K562 (cell line): ENCODE measurements around the gene WNK1. TPM values are rescaled to one million over a fixed set of nuclear protein-coding genes. Genes with fewer than 3 reads are reported as not detected.

Experiments used
- DIDO1 ChIP-seq: fragments of 450-650 bp; IDR thresholded peaks from 2 replicates; pipeline ENCODE4 v1.6.1; 2016; ENCODE audit warnings: low read depth, missing biosample characterization, missing genetic modification characterization
- ELF1 ChIP-seq: fragments of 200-800 bp; sonication (Bioruptor generic); IDR thresholded peaks from 2 replicates; pipeline ENCODE4 v1.6.1; 2016; ENCODE audit warnings: missing genetic modification characterization, missing compliant biosample characterization
- KDM4B ChIP-seq, 2 experiments: fragments of 450-650 bp in 1 of 2; sonication (generic) in 1 of 2; IDR thresholded peaks; 2 replicates each; pipeline ENCODE4 v1.6.1; 2016 to 2017; ENCODE audit warnings: borderline replicate concordance in 2 of 2, antibody characterized with exemption in 1 of 2, low read depth in 1 of 2, mild to moderate bottlenecking in 1 of 2
- POLR2A ChIP-seq: fragments of 450-650 bp; conservative IDR thresholded peaks from 2 replicates; pipeline ENCODE4 v1.6.1; 2016
- RAD51 ChIP-seq: fragments of 450-650 bp; IDR thresholded peaks from 2 replicates; pipeline ENCODE4 v1.7.1; 2016; ENCODE audit warnings: low read depth, mild to moderate bottlenecking, borderline replicate concordance
- SIN3B ChIP-seq: fragments of 450-650 bp; IDR thresholded peaks from 2 replicates; pipeline ENCODE4 v1.6.1; 2017; ENCODE audit warnings: low read depth, mild to moderate bottlenecking, moderate library complexity
- TAF9B ChIP-seq: fragments of 450-650 bp; IDR thresholded peaks from 2 replicates; pipeline ENCODE4 v1.6.1; 2018; ENCODE audit warnings: mild to moderate bottlenecking; ENCODE audit not compliant: partially characterized antibody
- WHSC1 ChIP-seq: IDR thresholded peaks from one replicate; pipeline ENCODE4 v1.6.1; 2012; ENCODE audit warnings: low read length, control low read depth, inconsistent platforms
- ZNF175 ChIP-seq: fragments of 200-800 bp; sonication (Bioruptor generic); IDR thresholded peaks from 2 replicates; pipeline ENCODE4 v1.6.1; 2016; ENCODE audit warnings: low read depth, mild to moderate bottlenecking, missing genetic modification characterization, missing compliant biosample characterization
- ZNF589 ChIP-seq: fragments of 200-800 bp; sonication (Bioruptor generic); IDR thresholded peaks from 2 replicates; pipeline ENCODE4 v1.6.1; 2016; ENCODE audit warnings: low read depth, missing genetic modification characterization, missing compliant biosample characterization
- polyA plus RNA-seq, 8 experiments: library from polyadenylated mRNA; depleted of rRNA in 4 of 8; stranded (reverse) in 5 of 8; unstranded in 3 of 8; fragments of >200 nt; fragmentation: Nextera tagmentation in 2 of 8; fragmentation: Illumina TruSeq in 1 of 8; extraction: Ambion mirVana in 2 of 8; extraction: Trizol in 1 of 8; gene quantifications; 2 replicates each; pipeline versions ENCODE4 v1.2.1 to v1.2.3, GENCODE V29; 2011 to 2014; ENCODE audit warnings: inconsistent platforms in 1 of 8, missing spikeins in 1 of 8
- total RNA-seq, 7 experiments: library from RNA; depleted of rRNA in 6 of 7; stranded (reverse); fragments of >200 nt in 6 of 7; fragmentation: Illumina TruSeq in 2 of 7; extraction: Trizol in 2 of 7; gene quantifications; 2 replicates each; pipeline versions ENCODE4 v1.2.1 to v1.2.3, GENCODE V29; 2011 to 2021; ENCODE audit warnings: low replicate concordance in 1 of 7
- TF ChIP-seq, protein P1 (sequence below): sonication (generic); formaldehyde crosslinking; IDR thresholded peaks from 2 replicates; pipeline ENCODE4 v1.8.1; 2022; ENCODE audit warnings: missing genetic modification reagents
- TF ChIP-seq, protein P2 (sequence below): sonication (generic); formaldehyde crosslinking; IDR thresholded peaks from 2 replicates; pipeline ENCODE4 v1.9.0; 2022; ENCODE audit warnings: mild to moderate bottlenecking, missing genetic modification reagents
- TF ChIP-seq, protein P3 (sequence below): sonication (generic); formaldehyde crosslinking; IDR thresholded peaks from 2 replicates; pipeline ENCODE4 v1.8.0; 2022; ENCODE audit warnings: missing genetic modification reagents, mild to moderate bottlenecking, moderate library complexity, borderline replicate concordance
- TF ChIP-seq, protein P4 (sequence below): fragments of 200-400 bp; formaldehyde crosslinking; IDR thresholded peaks from 2 replicates; pipeline ENCODE4 v1.6.1; 2017; ENCODE audit warnings: mild to moderate bottlenecking, low read depth, low read length, moderate library complexity
- TF ChIP-seq, protein P5 (sequence below): IDR thresholded peaks from 2 replicates; pipeline ENCODE4 v1.6.1; 2014; ENCODE audit warnings: antibody characterized with exemption
- TF ChIP-seq, protein P6 (sequence below): fragments of 250-450 bp; sonication (Bioruptor Pico); IDR thresholded peaks from 2 replicates; pipeline ENCODE4 v1.5.0; 2021
- TF ChIP-seq, protein P7 (sequence below): sonication (generic); formaldehyde crosslinking; IDR thresholded peaks from 2 replicates; pipeline ENCODE4 v1.8.0; 2023; ENCODE audit warnings: mild to moderate bottlenecking, missing genetic modification reagents

The WNK1 gene
- total and polyA plus RNA-seq, 9 of the 15 experiments (the other 6 are each of a cell fraction or from before 2014, with no cell fraction given), result 4.3 to 73.9 (median 31.0) TPM

DNA sequence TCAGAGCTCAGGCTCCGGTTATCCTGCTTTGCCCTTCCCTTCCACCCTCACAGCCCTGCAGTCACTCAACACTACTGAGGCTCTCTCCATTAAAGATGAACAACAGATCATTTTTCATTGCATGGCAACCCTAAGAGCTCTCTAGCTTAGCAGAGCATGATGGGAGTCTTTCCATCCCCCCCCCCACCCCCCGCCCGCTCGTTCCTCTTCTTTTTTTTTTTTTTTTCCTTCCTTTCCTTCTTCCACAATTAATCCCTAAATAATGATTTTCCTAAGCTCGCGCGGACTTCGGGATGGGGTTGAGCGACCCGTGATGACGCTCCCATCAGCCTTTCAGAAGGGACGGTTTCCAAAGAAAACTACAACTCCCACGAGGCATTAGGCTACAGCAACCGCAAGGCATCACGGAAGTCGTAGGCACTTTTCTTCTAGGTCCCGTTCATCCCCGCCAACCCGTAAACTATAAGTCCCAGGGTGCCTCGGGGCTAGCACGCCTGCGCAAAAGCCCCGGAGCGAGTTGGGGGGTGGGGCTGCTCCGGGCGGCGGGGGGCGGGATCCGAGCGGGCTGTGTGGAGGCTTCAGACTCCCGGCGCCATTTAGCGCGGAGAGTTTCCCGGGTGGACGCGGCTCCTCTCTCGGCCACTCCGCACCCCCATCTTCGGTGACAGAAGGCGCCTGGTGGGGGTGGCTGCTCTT, at the start of gene WNK1 (continued):
- TF ChIP-seq ZNF175 (CRISPR knock-in tag), result peak; percentile 58
- TF ChIP-seq, protein P1, sequence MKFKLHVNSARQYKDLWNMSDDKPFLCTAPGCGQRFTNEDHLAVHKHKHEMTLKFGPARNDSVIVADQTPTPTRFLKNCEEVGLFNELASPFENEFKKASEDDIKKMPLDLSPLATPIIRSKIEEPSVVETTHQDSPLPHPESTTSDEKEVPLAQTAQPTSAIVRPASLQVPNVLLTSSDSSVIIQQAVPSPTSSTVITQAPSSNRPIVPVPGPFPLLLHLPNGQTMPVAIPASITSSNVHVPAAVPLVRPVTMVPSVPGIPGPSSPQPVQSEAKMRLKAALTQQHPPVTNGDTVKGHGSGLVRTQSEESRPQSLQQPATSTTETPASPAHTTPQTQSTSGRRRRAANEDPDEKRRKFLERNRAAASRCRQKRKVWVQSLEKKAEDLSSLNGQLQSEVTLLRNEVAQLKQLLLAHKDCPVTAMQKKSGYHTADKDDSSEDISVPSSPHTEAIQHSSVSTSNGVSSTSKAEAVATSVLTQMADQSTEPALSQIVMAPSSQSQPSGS (CRISPR knock-in tag), result no peak
- TF ChIP-seq ELF1 (tag), result no peak
- no peak for TF ChIP-seq DIDO1 (tag)
- TF ChIP-seq, protein P2, sequence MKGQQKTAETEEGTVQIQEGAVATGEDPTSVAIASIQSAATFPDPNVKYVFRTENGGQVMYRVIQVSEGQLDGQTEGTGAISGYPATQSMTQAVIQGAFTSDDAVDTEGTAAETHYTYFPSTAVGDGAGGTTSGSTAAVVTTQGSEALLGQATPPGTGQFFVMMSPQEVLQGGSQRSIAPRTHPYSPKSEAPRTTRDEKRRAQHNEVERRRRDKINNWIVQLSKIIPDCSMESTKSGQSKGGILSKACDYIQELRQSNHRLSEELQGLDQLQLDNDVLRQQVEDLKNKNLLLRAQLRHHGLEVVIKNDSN (CRISPR knock-in tag), result no peak
- TF ChIP-seq, protein P3, sequence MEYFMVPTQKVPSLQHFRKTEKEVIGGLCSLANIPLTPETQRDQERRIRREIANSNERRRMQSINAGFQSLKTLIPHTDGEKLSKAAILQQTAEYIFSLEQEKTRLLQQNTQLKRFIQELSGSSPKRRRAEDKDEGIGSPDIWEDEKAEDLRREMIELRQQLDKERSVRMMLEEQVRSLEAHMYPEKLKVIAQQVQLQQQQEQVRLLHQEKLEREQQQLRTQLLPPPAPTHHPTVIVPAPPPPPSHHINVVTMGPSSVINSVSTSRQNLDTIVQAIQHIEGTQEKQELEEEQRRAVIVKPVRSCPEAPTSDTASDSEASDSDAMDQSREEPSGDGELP (CRISPR knock-in tag), result no peak; the same call in 1 of the 2 replicates
- TF ChIP-seq, protein P4, sequence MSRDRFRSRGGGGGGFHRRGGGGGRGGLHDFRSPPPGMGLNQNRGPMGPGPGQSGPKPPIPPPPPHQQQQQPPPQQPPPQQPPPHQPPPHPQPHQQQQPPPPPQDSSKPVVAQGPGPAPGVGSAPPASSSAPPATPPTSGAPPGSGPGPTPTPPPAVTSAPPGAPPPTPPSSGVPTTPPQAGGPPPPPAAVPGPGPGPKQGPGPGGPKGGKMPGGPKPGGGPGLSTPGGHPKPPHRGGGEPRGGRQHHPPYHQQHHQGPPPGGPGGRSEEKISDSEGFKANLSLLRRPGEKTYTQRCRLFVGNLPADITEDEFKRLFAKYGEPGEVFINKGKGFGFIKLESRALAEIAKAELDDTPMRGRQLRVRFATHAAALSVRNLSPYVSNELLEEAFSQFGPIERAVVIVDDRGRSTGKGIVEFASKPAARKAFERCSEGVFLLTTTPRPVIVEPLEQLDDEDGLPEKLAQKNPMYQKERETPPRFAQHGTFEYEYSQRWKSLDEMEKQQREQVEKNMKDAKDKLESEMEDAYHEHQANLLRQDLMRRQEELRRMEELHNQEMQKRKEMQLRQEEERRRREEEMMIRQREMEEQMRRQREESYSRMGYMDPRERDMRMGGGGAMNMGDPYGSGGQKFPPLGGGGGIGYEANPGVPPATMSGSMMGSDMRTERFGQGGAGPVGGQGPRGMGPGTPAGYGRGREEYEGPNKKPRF, result no peak
- TF ChIP-seq, protein P5, sequence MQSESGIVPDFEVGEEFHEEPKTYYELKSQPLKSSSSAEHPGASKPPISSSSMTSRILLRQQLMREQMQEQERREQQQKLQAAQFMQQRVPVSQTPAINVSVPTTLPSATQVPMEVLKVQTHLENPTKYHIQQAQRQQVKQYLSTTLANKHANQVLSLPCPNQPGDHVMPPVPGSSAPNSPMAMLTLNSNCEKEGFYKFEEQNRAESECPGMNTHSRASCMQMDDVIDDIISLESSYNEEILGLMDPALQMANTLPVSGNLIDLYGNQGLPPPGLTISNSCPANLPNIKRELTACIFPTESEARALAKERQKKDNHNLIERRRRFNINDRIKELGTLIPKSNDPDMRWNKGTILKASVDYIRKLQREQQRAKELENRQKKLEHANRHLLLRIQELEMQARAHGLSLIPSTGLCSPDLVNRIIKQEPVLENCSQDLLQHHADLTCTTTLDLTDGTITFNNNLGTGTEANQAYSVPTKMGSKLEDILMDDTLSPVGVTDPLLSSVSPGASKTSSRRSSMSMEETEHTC, result no peak
- no peak for TF ChIP-seq KDM4B (IDR thresholded peaks at IDR 0.05; ENCODE audit: borderline replicate concordance in 2 of 2, low read depth in 1 of 2)
- TF ChIP-seq, protein P6, sequence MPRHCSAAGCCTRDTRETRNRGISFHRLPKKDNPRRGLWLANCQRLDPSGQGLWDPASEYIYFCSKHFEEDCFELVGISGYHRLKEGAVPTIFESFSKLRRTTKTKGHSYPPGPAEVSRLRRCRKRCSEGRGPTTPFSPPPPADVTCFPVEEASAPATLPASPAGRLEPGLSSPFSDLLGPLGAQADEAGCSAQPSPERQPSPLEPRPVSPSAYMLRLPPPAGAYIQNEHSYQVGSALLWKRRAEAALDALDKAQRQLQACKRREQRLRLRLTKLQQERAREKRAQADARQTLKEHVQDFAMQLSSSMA (CRISPR knock-in tag), result no peak
- TF ChIP-seq TAF9B, result peak; percentile 58
- TF ChIP-seq, protein P7, sequence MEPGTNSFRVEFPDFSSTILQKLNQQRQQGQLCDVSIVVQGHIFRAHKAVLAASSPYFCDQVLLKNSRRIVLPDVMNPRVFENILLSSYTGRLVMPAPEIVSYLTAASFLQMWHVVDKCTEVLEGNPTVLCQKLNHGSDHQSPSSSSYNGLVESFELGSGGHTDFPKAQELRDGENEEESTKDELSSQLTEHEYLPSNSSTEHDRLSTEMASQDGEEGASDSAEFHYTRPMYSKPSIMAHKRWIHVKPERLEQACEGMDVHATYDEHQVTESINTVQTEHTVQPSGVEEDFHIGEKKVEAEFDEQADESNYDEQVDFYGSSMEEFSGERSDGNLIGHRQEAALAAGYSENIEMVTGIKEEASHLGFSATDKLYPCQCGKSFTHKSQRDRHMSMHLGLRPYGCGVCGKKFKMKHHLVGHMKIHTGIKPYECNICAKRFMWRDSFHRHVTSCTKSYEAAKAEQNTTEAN (CRISPR knock-in tag), result no peak
- peak; percentile 66; the same call in 1 of the 2 replicates for TF ChIP-seq ZNF589 (CRISPR knock-in tag)
- TF ChIP-seq WHSC1, result no peak
- TF ChIP-seq SIN3B, result no peak
- no peak for TF ChIP-seq RAD51
- TF ChIP-seq POLR2A, result peak; percentile 85
